ENCODE data around the gene PCDHGA9. TPM values are rescaled to one million over a fixed set of nuclear protein-coding genes. Genes with fewer than 3 reads are reported as not detected.
"Not testable (repeated sequence)": the region's sequence is repeated elsewhere in the genome, so short reads cannot be mapped to it uniquely, and the experiment has no call there.

PCDHGA9 gene
- polyA plus RNA-seq, 10 donors: 3.4 to 5.3 (median 3.8) TPM

- no peak for DNase-seq
Observed at GRCh38 chr5:141382469-141383294, 19.9 kb upstream of the PCDHGA9 start, which contains the start of gene PCDHGA7. Gene PCDHGA7 (plus strand): TSS chr5:141382742. CDS start chr5:141382900, 158 bp downstream.

GRCh38 chr5:141383345-141383744 is 19.2 kb upstream of the PCDHGA9 start:
- DNase-seq: no peak

- no peak for DNase-seq
Observed at GRCh38 chr5:141384471-141385267, 17.9 kb upstream of the PCDHGA9 start.

GRCh38 chr5:141387557-141388311 is 14.8 kb upstream of the PCDHGA9 start, which contains the start of gene PCDHGB4:
Gene PCDHGB4 (plus strand): TSS chr5:141387698. CDS start chr5:141387885, 187 bp downstream.
- not testable (repeated sequence) for DNase-seq

GRCh38 chr5:141388661-141389060 is 13.9 kb upstream of the PCDHGA9 start:
- DNase-seq: no peak

- DNase-seq: no peak
Observed at GRCh38 chr5:141389153-141390042, 13.2 kb upstream of the PCDHGA9 start.

- no peak for DNase-seq
Observed at GRCh38 chr5:141392429-141393198, 10.0 kb upstream of the PCDHGA9 start, which contains the start of gene PCDHGA8. Gene PCDHGA8 (plus strand): TSS chr5:141392633. CDS start chr5:141392814, 181 bp downstream.

GRCh38 chr5:141393267-141393666 is 9.3 kb upstream of the PCDHGA9 start:
- no peak for DNase-seq

- DNase-seq: not testable (repeated sequence)
Observed at GRCh38 chr5:141394401-141395187, 8.0 kb upstream of the PCDHGA9 start.

- peak in 1 of 3 donors; percentile 24 for DNase-seq
Observed at GRCh38 chr5:141397756-141398551, 4.6 kb upstream of the PCDHGA9 start, which contains the start of gene PCDHGB5. Gene PCDHGB5 (plus strand): TSS chr5:141397947. CDS start chr5:141398128, 181 bp downstream.

GRCh38 chr5:141398608-141399007 is 4.0 kb upstream of the PCDHGA9 start:
- no peak for DNase-seq

- no peak for DNase-seq
Observed at GRCh38 chr5:141399555-141400258, 2.9 kb upstream of the PCDHGA9 start.

- no peak for DNase-seq
Observed at GRCh38 chr5:141403387-141403786, 809 bp downstream of the PCDHGA9 start.

- DNase-seq: peak in 1 of 3 donors; percentile 57
Observed at GRCh38 chr5:141407790-141408505, 5.4 kb downstream of the PCDHGA9 start, which contains the start of gene PCDHGB6. Gene PCDHGB6 (plus strand): TSS chr5:141408021. CDS start chr5:141408203, 182 bp downstream.

GRCh38 chr5:141409598-141410306 is 7.2 kb downstream of the PCDHGA9 start:
- no peak for DNase-seq

- DNase-seq: no peak
Observed at GRCh38 chr5:141411575-141411974, 9.0 kb downstream of the PCDHGA9 start.
